ENCODE results near the gene NELL1. TPM values are rescaled to one million over a fixed set of nuclear protein-coding genes. Genes with fewer than 3 reads are reported as not detected.

The NELL1 gene
- total RNA-seq, 1 experiment from 2014 or later = not detected

GRCh38 chr11:20634044-20634443 is 35.3 kb upstream of the NELL1 start:
- peaks cover 7% of the 10 kb centered on the region for H3K27me3 Mint-ChIP-seq (ENCODE audit: insufficient read depth, unreplicated experiment)
- BruUV-seq (replicated peaks) = no TSS peak
- H3K27ac Mint-ChIP-seq (ENCODE audit: unreplicated experiment) = no peak overlapping the region
- no peaks in the 10 kb centered on the region for H3K4me1 ChIP-seq
- DNase-seq = no peak
- no peak overlapping the region for H3K4me3 Mint-ChIP-seq (ENCODE audit: unreplicated experiment)
- no peaks in the 10 kb centered on the region for H3K36me3 ChIP-seq (ENCODE audit: control insufficient read depth, insufficient read depth, low read length)
- H3K4me3 ChIP-seq (ENCODE audit: low read depth, low read length) = no peak overlapping the region
- POLR2A ChIA-PET = no interaction called here
- H3K4me1 Mint-ChIP-seq (ENCODE audit: low read depth, unreplicated experiment) = no peaks in the 10 kb centered on the region
- no peaks in the 10 kb centered on the region for H3K9me3 Mint-ChIP-seq (ENCODE audit: unreplicated experiment)
- CTCF ChIA-PET = no interaction called here
- TF ChIP-seq CTCF (IDR thresholded peaks at IDR 0.05; ENCODE audit: insufficient read depth in 1 of 2, low read depth in 1 of 2, low read length in 1 of 2, severe bottlenecking in 1 of 2, unreplicated experiment in 1 of 2) = no peak
- no peaks in the 10 kb centered on the region for H3K9me3 ChIP-seq
- no peaks in the 10 kb centered on the region for H3K36me3 Mint-ChIP-seq (ENCODE audit: insufficient read depth, unreplicated experiment)
- intact Hi-C loops (cut with micrococcal nuclease; ENCODE audit: unreplicated experiment) = no loop called here
- H3K27me3 ChIP-seq (replicated peaks; ENCODE audit: control insufficient read depth, insufficient read depth, low read length) = no peaks in the 10 kb centered on the region

- Mint-ChIP-seq H3K36me3 (ENCODE audit: insufficient read depth, unreplicated experiment) (no peaks in the 10 kb centered on the region), H3K4me1 (ENCODE audit: low read depth, unreplicated experiment) (no peaks in the 10 kb centered on the region), H3K9me3 (ENCODE audit: unreplicated experiment) (no peaks in the 10 kb centered on the region), H3K27me3 (ENCODE audit: insufficient read depth, unreplicated experiment) (peaks cover 7% of the 10 kb centered on the region), H3K4me3 (ENCODE audit: unreplicated experiment) (no peak overlapping the region), H3K27ac (ENCODE audit: unreplicated experiment) (no peak overlapping the region)
- BruUV-seq (replicated peaks) = no TSS peak
- Histone ChIP-seq H3K36me3 (ENCODE audit: control insufficient read depth, insufficient read depth, low read length) (no peaks in the 10 kb centered on the region), H3K4me3 (ENCODE audit: low read depth, low read length) (no peak overlapping the region), H3K9me3 (no peaks in the 10 kb centered on the region), H3K4me1 (no peaks in the 10 kb centered on the region), H3K27me3 (replicated peaks; ENCODE audit: control insufficient read depth, insufficient read depth, low read length) (no peaks in the 10 kb centered on the region)
- CTCF ChIA-PET = no interaction called here
- POLR2A ChIA-PET = no interaction called here
- DNase-seq = no peak
- no peak for TF ChIP-seq CTCF (IDR thresholded peaks at IDR 0.05; ENCODE audit: insufficient read depth in 1 of 2, low read depth in 1 of 2, low read length in 1 of 2, severe bottlenecking in 1 of 2, unreplicated experiment in 1 of 2)
- intact Hi-C loops (cut with micrococcal nuclease; ENCODE audit: unreplicated experiment) = no loop called here
These were observed 34.6 kb upstream of the NELL1 start for GRCh38 chr11:20634781-20635180.

- Mint-ChIP-seq H3K9me3 (ENCODE audit: unreplicated experiment) (no peaks in the 10 kb centered on the region), H3K36me3 (ENCODE audit: insufficient read depth, unreplicated experiment) (no peaks in the 10 kb centered on the region), H3K27me3 (ENCODE audit: insufficient read depth, unreplicated experiment) (peaks cover 10% of the 10 kb centered on the region), H3K4me1 (ENCODE audit: low read depth, unreplicated experiment) (no peaks in the 10 kb centered on the region), H3K27ac (ENCODE audit: unreplicated experiment) (no peak overlapping the region), H3K4me3 (ENCODE audit: unreplicated experiment) (no peak overlapping the region)
- ChIA-PET CTCF (no interaction called here), POLR2A (no interaction called here)
- no peak for DNase-seq
- no peaks in the 10 kb centered on the region for H3K9me3 ChIP-seq
- no peaks in the 10 kb centered on the region for H3K36me3 ChIP-seq (ENCODE audit: control insufficient read depth, insufficient read depth, low read length)
- no TSS peak for BruUV-seq (replicated peaks)
- no peaks in the 10 kb centered on the region for H3K4me1 ChIP-seq
- TF ChIP-seq CTCF (IDR thresholded peaks at IDR 0.05; ENCODE audit: insufficient read depth in 1 of 2, low read depth in 1 of 2, low read length in 1 of 2, severe bottlenecking in 1 of 2, unreplicated experiment in 1 of 2) = no peak
- intact Hi-C loops (cut with micrococcal nuclease; ENCODE audit: unreplicated experiment) = no loop called here
- no peak overlapping the region for H3K4me3 ChIP-seq (ENCODE audit: low read depth, low read length)
- no peaks in the 10 kb centered on the region for H3K27me3 ChIP-seq (replicated peaks; ENCODE audit: control insufficient read depth, insufficient read depth, low read length)
These were observed 31.3 kb upstream of the NELL1 start for GRCh38 chr11:20638074-20638473.

Measured in Caco-2 (cell line).